WTC11 (cell line): ENCODE measurements around the gene HSD3B7.

Experiments
- ATF1 ChIP-seq: sonication (generic); formaldehyde crosslinking; IDR thresholded peaks from 2 replicates; pipeline ENCODE4 v1.8.1; 2023; ENCODE audit warnings: mild to moderate bottlenecking, moderate library complexity, missing genetic modification reagents
- CDX4 ChIP-seq: fragments of 250-450 bp; sonication (Bioruptor Pico); IDR thresholded peaks from 2 replicates; pipeline ENCODE4 v1.9.0; 2021; ENCODE audit warnings: moderate library complexity, mild to moderate bottlenecking, inconsistent platforms, borderline replicate concordance
- CTCF ChIP-seq: fragments of 200-600 bp; IDR thresholded peaks from 2 replicates; pipeline ENCODE4 v1.8.0; 2022; ENCODE audit warnings: antibody characterized with exemption
- ESRRA ChIP-seq: sonication (generic); formaldehyde crosslinking; IDR thresholded peaks from 2 replicates; pipeline ENCODE4 v1.8.1; 2022; ENCODE audit warnings: mild to moderate bottlenecking, missing genetic modification reagents, borderline replicate concordance
- FOXK1 ChIP-seq: sonication (generic); formaldehyde crosslinking; IDR thresholded peaks from 2 replicates; pipeline ENCODE4 v1.8.0; 2022; ENCODE audit warnings: mild to moderate bottlenecking, moderate library complexity, missing genetic modification reagents
- IRF2 ChIP-seq: sonication (generic); formaldehyde crosslinking; IDR thresholded peaks from 2 replicates; pipeline ENCODE4 v1.8.0; 2022; ENCODE audit warnings: low read depth, missing genetic modification reagents, borderline replicate concordance
- JUN ChIP-seq: sonication (generic); formaldehyde crosslinking; IDR thresholded peaks from 2 replicates; pipeline ENCODE4 v1.8.0; 2023; ENCODE audit warnings: mild to moderate bottlenecking, missing genetic modification reagents
- MYBL2 ChIP-seq: sonication (generic); formaldehyde crosslinking; IDR thresholded peaks from 2 replicates; pipeline ENCODE4 v1.8.1; 2023; ENCODE audit warnings: mild to moderate bottlenecking, moderate library complexity, missing genetic modification reagents
- STAT6 ChIP-seq: sonication (generic); formaldehyde crosslinking; conservative IDR thresholded peaks from 2 replicates; pipeline ENCODE4 v1.8.1; 2023; ENCODE audit warnings: mild to moderate bottlenecking, low read depth, missing genetic modification reagents, moderate library complexity
- ZNF121 ChIP-seq: sonication (generic); formaldehyde crosslinking; IDR thresholded peaks from 2 replicates; pipeline ENCODE4 v1.8.0; 2023; ENCODE audit warnings: missing genetic modification reagents
- ZNF423 ChIP-seq: fragments of 250-450 bp; sonication (Bioruptor Pico); IDR thresholded peaks from 2 replicates; pipeline ENCODE4 v2.1.2; 2022; ENCODE audit warnings: mild to moderate bottlenecking, moderate library complexity

GRCh38 chr16:30995927-30996323, 10.9 kb downstream of the HSD3B7 start:
- TF ChIP-seq ZNF423 (CRISPR knock-in tag) = no peak
- no peak for TF ChIP-seq CTCF
- TF ChIP-seq ZNF121 (CRISPR knock-in tag) = no peak
- TF ChIP-seq JUN = no peak
- TF ChIP-seq CDX4 (CRISPR knock-in tag) = no peak
- no peak for TF ChIP-seq IRF2 (CRISPR knock-in tag)
- no peak for TF ChIP-seq ESRRA (CRISPR knock-in tag)
- TF ChIP-seq STAT6 (CRISPR knock-in tag) = no peak
- TF ChIP-seq FOXK1 (CRISPR knock-in tag) = no peak
- no peak for TF ChIP-seq MYBL2
- no peak for TF ChIP-seq ATF1 (CRISPR knock-in tag)
